Naive thymus-derived CD8-positive, alpha-beta T cell (primary cell): ENCODE results near the gene ECI2. TPM values are rescaled to one million over a fixed set of nuclear protein-coding genes. Genes with fewer than 3 reads are reported as not detected.

Source experiments
- polyA plus RNA-seq, 3 donors: library from polyadenylated mRNA; unstranded; fragments of 300-500 nt; fragmentation: Illumina TruSeq; gene quantifications; one replicate each; pipeline ENCODE4 v1.2.3, GENCODE V29; 2021
- total RNA-seq, 8 experiments: library from RNA in 2 of 8; stranded (reverse) in 2 of 8; gene quantifications; one replicate each; pipeline ENCODE4 v1.2.3 and lab custom pipeline; 2021 to 2026

ECI2 gene
- total and polyA plus RNA-seq, 5 experiments from 2014 or later: 61.3 to 83.4 (median 66.3) TPM

Other genes starting within 250 kb of the ECI2 start
- not detected for gene FAM217A, start 56.4 kb downstream of the ECI2 start, total RNA-seq
- gene FAM217A, start 56.4 kb downstream of the ECI2 start, polyA plus RNA-seq: under 1 TPM in 2 of 3 donors, not detected in 1; 0.08 to 0.23 TPM